NCI-H1417 treated with DMSO at 0.1 percent for 48 hours (cell line): ENCODE data around the gene TMPRSS13.

Experiments
- DNase-seq: peaks from one replicate; lab custom pipeline; 2025; lab: John Stamatoyannopoulos, UW

Gene TMPRSS13

GRCh38 chr11:117891362-117891761, 37.8 kb downstream of the TMPRSS13 start:
- no peak for DNase-seq

- no peak for DNase-seq
These were observed 41.0 kb downstream of the TMPRSS13 start for GRCh38 chr11:117888139-117888566.

- DNase-seq = peak; percentile 3
These were observed 41.6 kb downstream of the TMPRSS13 start for GRCh38 chr11:117887431-117888138.

GRCh38 chr11:117885777-117886176, 43.4 kb downstream of the TMPRSS13 start:
- no peak for DNase-seq

- no peak for DNase-seq
These were observed 44.2 kb downstream of the TMPRSS13 start for GRCh38 chr11:117884994-117885393.

GRCh38 chr11:117883063-117883462, 46.1 kb downstream of the TMPRSS13 start:
- DNase-seq = no peak

GRCh38 chr11:117882311-117882905, 46.8 kb downstream of the TMPRSS13 start:
- peak; percentile 35 for DNase-seq

- DNase-seq = no peak
These were observed 48.0 kb downstream of the TMPRSS13 start for GRCh38 chr11:117881217-117881616.

- DNase-seq = no peak
These were observed 49.4 kb downstream of the TMPRSS13 start for GRCh38 chr11:117879516-117880480.

GRCh38 chr11:117878939-117879475, 50.2 kb downstream of the TMPRSS13 start:
- no peak for DNase-seq

- DNase-seq = no peak
These were observed 50.8 kb downstream of the TMPRSS13 start for GRCh38 chr11:117878314-117878938.

- no peak for DNase-seq
These were observed 52.0 kb downstream of the TMPRSS13 start for GRCh38 chr11:117877120-117877784.

- peak; percentile 52 for DNase-seq
These were observed 52.7 kb downstream of the TMPRSS13 start, which contains the start of gene FXYD6 for GRCh38 chr11:117876341-117877119. TSS of gene FXYD6 (minus strand) at chr11:117876658. CDS start at chr11:117842776, 33,882 bp downstream.

- DNase-seq = no peak
These were observed 53.2 kb downstream of the TMPRSS13 start for GRCh38 chr11:117876059-117876340.

- DNase-seq = peak; percentile 57
These were observed 53.7 kb downstream of the TMPRSS13 start for GRCh38 chr11:117875382-117876058.

GRCh38 chr11:117874910-117875381, 54.3 kb downstream of the TMPRSS13 start:
- no peak for DNase-seq

GRCh38 chr11:117874253-117874909, 54.8 kb downstream of the TMPRSS13 start:
- DNase-seq = no peak

- DNase-seq = no peak
These were observed 55.4 kb downstream of the TMPRSS13 start for GRCh38 chr11:117873828-117874125.
